ENCODE measurements around the gene NEU1. TPM values are rescaled to one million over a fixed set of nuclear protein-coding genes. Genes with fewer than 3 reads are reported as not detected.
"Not testable (repeated sequence)": the region's sequence is repeated elsewhere in the genome, so short reads cannot be mapped to it uniquely, and the experiment has no call there.

The NEU1 gene
- total RNA-seq, 1 donor from 2014 or later: 19.2 TPM

GRCh38 chr6:31851485-31851832 lies 11.2 kb downstream of the NEU1 start:
- no peaks in the 10 kb centered on the region for H3K9me3 Mint-ChIP-seq
- H3K4me3 Mint-ChIP-seq: no peak overlapping the region
- H3K36me3 Mint-ChIP-seq (ENCODE audit: low read depth): no peaks in the 10 kb centered on the region
- no peak for ATAC-seq (ENCODE audit: low read depth)
- intact Hi-C loops (cut with micrococcal nuclease): no loop called here
- no peak overlapping the region for H3K27ac Mint-ChIP-seq
- DNase-seq: no peak
- CTCF ChIA-PET: no interaction called here
- no peaks in the 10 kb centered on the region for H3K27me3 Mint-ChIP-seq
- no peaks in the 10 kb centered on the region for H3K4me1 Mint-ChIP-seq
- TF ChIP-seq CTCF (IDR thresholded peaks at IDR 0.05): no peak
- POLR2A ChIA-PET: interaction anchor here (0.6 kb wide), 1 partner anchor 102 kb away, joined by 11 read pairs; no protein-coding TSS in a partner anchor

- CTCF ChIA-PET: no interaction called here
- intact Hi-C loops (cut with micrococcal nuclease): no loop called here
- H3K9me3 Mint-ChIP-seq: no peaks in the 10 kb centered on the region
- H3K27me3 Mint-ChIP-seq: no peaks in the 10 kb centered on the region
- no peaks in the 10 kb centered on the region for H3K4me1 Mint-ChIP-seq
- H3K27ac Mint-ChIP-seq: no peak overlapping the region
- no peaks in the 10 kb centered on the region for H3K36me3 Mint-ChIP-seq (ENCODE audit: low read depth)
- H3K4me3 Mint-ChIP-seq: no peak overlapping the region
- TF ChIP-seq CTCF (IDR thresholded peaks at IDR 0.05): no peak
- POLR2A ChIA-PET: interaction anchor here (0.7 kb wide), 1 partner anchor 1241 kb away, joined by 5 read pairs; no protein-coding TSS in a partner anchor
- DNase-seq: no peak
- no peak for ATAC-seq (ENCODE audit: low read depth)
Observed at GRCh38 chr6:31850765-31851484, 11.7 kb downstream of the NEU1 start.

GRCh38 chr6:31847276-31847978 lies 15.2 kb downstream of the NEU1 start:
- no peak for DNase-seq
- Mint-ChIP-seq H3K9me3 (no peaks in the 10 kb centered on the region), H3K27me3 (no peaks in the 10 kb centered on the region), H3K4me1 (no peaks in the 10 kb centered on the region), H3K27ac (no peak overlapping the region), H3K4me3 (no peak overlapping the region), H3K36me3 (ENCODE audit: low read depth) (peaks cover 8% of the 10 kb centered on the region)
- TF ChIP-seq CTCF (IDR thresholded peaks at IDR 0.05): no peak
- CTCF ChIA-PET: no interaction called here
- no peak for ATAC-seq (ENCODE audit: low read depth)
- intact Hi-C loops (cut with micrococcal nuclease): no loop called here
- POLR2A ChIA-PET: interaction anchor here (0.6 to 1.0 kb wide), 2 partner anchors 15 to 980 kb away, joined by 3 to 6 read pairs; partner anchors contain the start of gene NEU1

GRCh38 chr6:31844507-31844906 lies 18.1 kb downstream of the NEU1 start:
- no peaks in the 10 kb centered on the region for H3K4me1 Mint-ChIP-seq
- no peak for DNase-seq
- intact Hi-C loops (cut with micrococcal nuclease): no loop called here
- H3K9me3 Mint-ChIP-seq: no peaks in the 10 kb centered on the region
- H3K36me3 Mint-ChIP-seq (ENCODE audit: low read depth): peaks cover 31% of the 10 kb centered on the region
- H3K27me3 Mint-ChIP-seq: no peaks in the 10 kb centered on the region
- no peak overlapping the region for H3K4me3 Mint-ChIP-seq
- ChIA-PET CTCF (no interaction called here), POLR2A (interaction anchor here (0.6 to 1.5 kb wide), 4 partner anchors 9 to 77 kb away, joined by 3 to 7 read pairs (median 6); no protein-coding TSS in a partner anchor)
- no peak for ATAC-seq (ENCODE audit: low read depth)
- H3K27ac Mint-ChIP-seq: no peak overlapping the region
- no peak for TF ChIP-seq CTCF (IDR thresholded peaks at IDR 0.05)

GRCh38 chr6:31842053-31842452 lies 20.6 kb downstream of the NEU1 start:
- no peak for DNase-seq
- Mint-ChIP-seq H3K36me3 (ENCODE audit: low read depth) (peaks cover 51% of the 10 kb centered on the region), H3K9me3 (no peaks in the 10 kb centered on the region), H3K27me3 (no peaks in the 10 kb centered on the region), H3K4me1 (peaks cover 20% of the 10 kb centered on the region), H3K27ac (no peak overlapping the region), H3K4me3 (no peak overlapping the region)
- ChIA-PET POLR2A (interaction anchor here (1.2 to 1.4 kb wide), 2 partner anchors 114 to 203 kb away, joined by 3 read pairs; no protein-coding TSS in a partner anchor), CTCF (no interaction called here)
- no peak for ATAC-seq (ENCODE audit: low read depth)
- intact Hi-C loops (cut with micrococcal nuclease): no loop called here
- no peak for TF ChIP-seq CTCF (IDR thresholded peaks at IDR 0.05)

GRCh38 chr6:31839779-31840126 lies 22.9 kb downstream of the NEU1 start:
- Mint-ChIP-seq H3K36me3 (ENCODE audit: low read depth) (peaks cover 64% of the 10 kb centered on the region), H3K4me1 (peaks cover 40% of the 10 kb centered on the region)
- CTCF ChIA-PET: interaction anchor here (1.2 kb wide), 1 partner anchor 48 kb away, joined by 4 read pairs; no protein-coding TSS in a partner anchor
- H3K4me3 Mint-ChIP-seq; H3K9me3 Mint-ChIP-seq; ATAC-seq (ENCODE audit: low read depth); H3K27me3 Mint-ChIP-seq; intact Hi-C loops (cut with micrococcal nuclease); H3K27ac Mint-ChIP-seq; DNase-seq: not testable (repeated sequence)
- POLR2A ChIA-PET: interaction anchor here (0.5 to 0.9 kb wide), 4 partner anchors 24 to 1424 kb away, joined by 3 to 5 read pairs (median 3); no protein-coding TSS in a partner anchor

All from activated B cell treated with CpG ODN at 0.5 μM for 24 hours (primary cell).